ENCODE results near the gene HYCC2. TPM values are rescaled to one million over a fixed set of nuclear protein-coding genes. Genes with fewer than 3 reads are reported as not detected.
"Not testable (repeated sequence)": the region's sequence is repeated elsewhere in the genome, so short reads cannot be mapped to it uniquely, and the experiment has no call there.

The HYCC2 gene
- total and polyA plus RNA-seq, 9 donors, result 4.9 to 8.4 (median 6.8) TPM

- no CpG with 5 or more reads among the region's 2 CpGs for WGBS (ENCODE audit: insufficient coverage)
- Histone ChIP-seq H3K36me3 (ENCODE audit: control insufficient read depth, insufficient read depth, low read length) (peaks cover 7% of the 10 kb centered on the region), H3K9me3 (replicated peaks; ENCODE audit: control insufficient read depth, low read depth, low read length) (no peaks in the 10 kb centered on the region), H3K4me3 (ENCODE audit: low read length) (no peak overlapping the region), H3K27me3 (ENCODE audit: control insufficient read depth, insufficient read depth, low read length) (no peaks in the 10 kb centered on the region), H3K4me1 (ENCODE audit: control insufficient read depth, insufficient read depth, low read length) (no peaks in the 10 kb centered on the region), H3K27ac (ENCODE audit: low read length) (no peak overlapping the region)
- no peak for DNase-seq
Measured at GRCh38 chr2:201046881-201047280, 24.6 kb downstream of the HYCC2 start.

GRCh38 chr2:201043050-201043449, 28.4 kb downstream of the HYCC2 start:
- DNase-seq; H3K4me3 ChIP-seq (ENCODE audit: low read length): not testable (repeated sequence)

GRCh38 chr2:201042451-201042850, 29.0 kb downstream of the HYCC2 start:
- DNase-seq; H3K9me3 ChIP-seq (replicated peaks; ENCODE audit: control insufficient read depth, low read depth, low read length); H3K36me3 ChIP-seq (ENCODE audit: control insufficient read depth, insufficient read depth, low read length); H3K4me1 ChIP-seq (ENCODE audit: control insufficient read depth, insufficient read depth, low read length); H3K27me3 ChIP-seq (ENCODE audit: control insufficient read depth, insufficient read depth, low read length); H3K27ac ChIP-seq (ENCODE audit: low read length); H3K4me3 ChIP-seq (ENCODE audit: low read length): not testable (repeated sequence)
- 95% methylated on average over 31 of the region's 36 CpGs for WGBS (ENCODE audit: insufficient coverage)

More at GRCh38 chr2:201043050-201043449, 28.4 kb downstream of the HYCC2 start:
- not testable (repeated sequence) for H3K4me1 ChIP-seq (ENCODE audit: control insufficient read depth, insufficient read depth, low read length); H3K27me3 ChIP-seq (ENCODE audit: control insufficient read depth, insufficient read depth, low read length); H3K27ac ChIP-seq (ENCODE audit: low read length); H3K36me3 ChIP-seq (ENCODE audit: control insufficient read depth, insufficient read depth, low read length); H3K9me3 ChIP-seq (replicated peaks; ENCODE audit: control insufficient read depth, low read depth, low read length)
- WGBS (ENCODE audit: insufficient coverage), result no CpG with 5 or more reads among the region's 5 CpGs

GRCh38 chr2:201040867-201041628, 30.4 kb downstream of the HYCC2 start:
- H3K4me3 ChIP-seq (ENCODE audit: low read length), result no peak overlapping the region
- H3K4me1 ChIP-seq (ENCODE audit: control insufficient read depth, insufficient read depth, low read length), result no peaks in the 10 kb centered on the region
- 85% methylated on average over 1 of the region's 4 CpGs for WGBS (ENCODE audit: insufficient coverage)
- H3K27ac ChIP-seq (ENCODE audit: low read length), result no peak overlapping the region
- H3K27me3 ChIP-seq (ENCODE audit: control insufficient read depth, insufficient read depth, low read length), result no peaks in the 10 kb centered on the region
- no peak for DNase-seq
- H3K36me3 ChIP-seq (ENCODE audit: control insufficient read depth, insufficient read depth, low read length), result peaks cover 5% of the 10 kb centered on the region
- no peaks in the 10 kb centered on the region for H3K9me3 ChIP-seq (replicated peaks; ENCODE audit: control insufficient read depth, low read depth, low read length)

GRCh38 chr2:201038855-201039254, 32.6 kb downstream of the HYCC2 start:
- no peak overlapping the region for H3K4me3 ChIP-seq (ENCODE audit: low read length)
- H3K27me3 ChIP-seq (ENCODE audit: control insufficient read depth, insufficient read depth, low read length), result no peaks in the 10 kb centered on the region
- DNase-seq, result no peak
- no peak overlapping the region for H3K27ac ChIP-seq (ENCODE audit: low read length)
- no peaks in the 10 kb centered on the region for H3K4me1 ChIP-seq (ENCODE audit: control insufficient read depth, insufficient read depth, low read length)
- H3K9me3 ChIP-seq (replicated peaks; ENCODE audit: control insufficient read depth, low read depth, low read length), result no peaks in the 10 kb centered on the region
- WGBS (ENCODE audit: insufficient coverage), result 100% methylated on average over 1 of the region's 2 CpGs
- peaks cover 2% of the 10 kb centered on the region for H3K36me3 ChIP-seq (ENCODE audit: control insufficient read depth, insufficient read depth, low read length)

- H3K9me3 ChIP-seq (replicated peaks; ENCODE audit: control insufficient read depth, low read depth, low read length); DNase-seq: not testable (repeated sequence)
- no CpG with 5 or more reads among the region's 4 CpGs for WGBS (ENCODE audit: insufficient coverage)
Measured at GRCh38 chr2:201038361-201038760, 33.1 kb downstream of the HYCC2 start.

GRCh38 chr2:201034355-201034754, 37.1 kb downstream of the HYCC2 start:
- not testable (repeated sequence) for H3K9me3 ChIP-seq (replicated peaks; ENCODE audit: control insufficient read depth, low read depth, low read length); H3K4me3 ChIP-seq (ENCODE audit: low read length); DNase-seq; H3K4me1 ChIP-seq (ENCODE audit: control insufficient read depth, insufficient read depth, low read length); H3K27ac ChIP-seq (ENCODE audit: low read length); H3K27me3 ChIP-seq (ENCODE audit: control insufficient read depth, insufficient read depth, low read length); H3K36me3 ChIP-seq (ENCODE audit: control insufficient read depth, insufficient read depth, low read length)
- no CpG with 5 or more reads among the region's 2 CpGs for WGBS (ENCODE audit: insufficient coverage)

More at GRCh38 chr2:201038361-201038760, 33.1 kb downstream of the HYCC2 start:
- H3K27ac ChIP-seq (ENCODE audit: low read length); H3K27me3 ChIP-seq (ENCODE audit: control insufficient read depth, insufficient read depth, low read length); H3K36me3 ChIP-seq (ENCODE audit: control insufficient read depth, insufficient read depth, low read length); H3K4me1 ChIP-seq (ENCODE audit: control insufficient read depth, insufficient read depth, low read length); H3K4me3 ChIP-seq (ENCODE audit: low read length): not testable (repeated sequence)

GRCh38 chr2:201024518-201024917, 47.0 kb downstream of the HYCC2 start:
- DNase-seq, result no peak
- H3K27me3 ChIP-seq (ENCODE audit: control insufficient read depth, insufficient read depth, low read length), result no peaks in the 10 kb centered on the region
- no peak overlapping the region for H3K27ac ChIP-seq (ENCODE audit: low read length)
- H3K4me3 ChIP-seq (ENCODE audit: low read length), result no peak overlapping the region
- no peaks in the 10 kb centered on the region for H3K9me3 ChIP-seq (replicated peaks; ENCODE audit: control insufficient read depth, low read depth, low read length)
- H3K4me1 ChIP-seq (ENCODE audit: control insufficient read depth, insufficient read depth, low read length), result no peaks in the 10 kb centered on the region
- H3K36me3 ChIP-seq (ENCODE audit: control insufficient read depth, insufficient read depth, low read length), result peaks cover 4% of the 10 kb centered on the region

GRCh38 chr2:201021914-201022313, 49.6 kb downstream of the HYCC2 start:
- Histone ChIP-seq H3K27ac (ENCODE audit: low read length) (no peak overlapping the region), H3K27me3 (ENCODE audit: control insufficient read depth, insufficient read depth, low read length) (no peaks in the 10 kb centered on the region), H3K4me3 (ENCODE audit: low read length) (no peak overlapping the region), H3K9me3 (replicated peaks; ENCODE audit: control insufficient read depth, low read depth, low read length) (no peaks in the 10 kb centered on the region), H3K36me3 (ENCODE audit: control insufficient read depth, insufficient read depth, low read length) (peaks cover 6% of the 10 kb centered on the region), H3K4me1 (ENCODE audit: control insufficient read depth, insufficient read depth, low read length) (no peaks in the 10 kb centered on the region)
- DNase-seq, result no peak

Data from muscle of leg (tissue), 11 donors.